Measurements from ENCODE around the gene CDH19.

DNA sequence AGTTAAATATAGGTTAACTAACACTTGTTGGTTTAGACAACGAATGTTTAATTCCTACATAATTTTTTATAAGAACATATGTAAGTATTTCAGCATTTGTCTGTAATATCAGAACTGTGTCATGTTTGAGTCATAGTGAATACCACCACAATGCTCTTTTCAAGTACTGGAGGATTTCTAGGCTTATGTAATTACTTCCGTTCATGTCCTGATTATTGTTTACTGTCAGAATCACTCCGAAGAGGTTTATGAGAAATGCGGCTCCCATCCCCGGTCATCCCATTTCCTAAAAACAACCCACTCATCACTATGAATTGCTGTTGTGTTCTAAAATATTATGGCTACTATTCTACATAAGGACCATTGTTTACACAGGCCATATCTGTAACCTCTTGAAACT lies 45.1 kb downstream of the CDH19 start:
- TF ChIP-seq JUND (IDR thresholded peaks at IDR 0.05): no peak
- no peak for TF ChIP-seq POLR2A (IDR thresholded peaks at IDR 0.05; ENCODE audit: borderline replicate concordance, extremely low read depth, insufficient read depth, insufficient read length)
- TF ChIP-seq ZNF274 (IDR thresholded peaks at IDR 0.05; ENCODE audit: low read depth, low read length): no peak
- TF ChIP-seq, protein P1, sequence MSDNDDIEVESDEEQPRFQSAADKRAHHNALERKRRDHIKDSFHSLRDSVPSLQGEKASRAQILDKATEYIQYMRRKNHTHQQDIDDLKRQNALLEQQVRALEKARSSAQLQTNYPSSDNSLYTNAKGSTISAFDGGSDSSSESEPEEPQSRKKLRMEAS (IDR thresholded peaks at IDR 0.05): no peak
- TF ChIP-seq POLR2AphosphoS5 (IDR thresholded peaks at IDR 0.05; ENCODE audit: low read depth, low read length): no peak
- TF ChIP-seq, protein P2, sequence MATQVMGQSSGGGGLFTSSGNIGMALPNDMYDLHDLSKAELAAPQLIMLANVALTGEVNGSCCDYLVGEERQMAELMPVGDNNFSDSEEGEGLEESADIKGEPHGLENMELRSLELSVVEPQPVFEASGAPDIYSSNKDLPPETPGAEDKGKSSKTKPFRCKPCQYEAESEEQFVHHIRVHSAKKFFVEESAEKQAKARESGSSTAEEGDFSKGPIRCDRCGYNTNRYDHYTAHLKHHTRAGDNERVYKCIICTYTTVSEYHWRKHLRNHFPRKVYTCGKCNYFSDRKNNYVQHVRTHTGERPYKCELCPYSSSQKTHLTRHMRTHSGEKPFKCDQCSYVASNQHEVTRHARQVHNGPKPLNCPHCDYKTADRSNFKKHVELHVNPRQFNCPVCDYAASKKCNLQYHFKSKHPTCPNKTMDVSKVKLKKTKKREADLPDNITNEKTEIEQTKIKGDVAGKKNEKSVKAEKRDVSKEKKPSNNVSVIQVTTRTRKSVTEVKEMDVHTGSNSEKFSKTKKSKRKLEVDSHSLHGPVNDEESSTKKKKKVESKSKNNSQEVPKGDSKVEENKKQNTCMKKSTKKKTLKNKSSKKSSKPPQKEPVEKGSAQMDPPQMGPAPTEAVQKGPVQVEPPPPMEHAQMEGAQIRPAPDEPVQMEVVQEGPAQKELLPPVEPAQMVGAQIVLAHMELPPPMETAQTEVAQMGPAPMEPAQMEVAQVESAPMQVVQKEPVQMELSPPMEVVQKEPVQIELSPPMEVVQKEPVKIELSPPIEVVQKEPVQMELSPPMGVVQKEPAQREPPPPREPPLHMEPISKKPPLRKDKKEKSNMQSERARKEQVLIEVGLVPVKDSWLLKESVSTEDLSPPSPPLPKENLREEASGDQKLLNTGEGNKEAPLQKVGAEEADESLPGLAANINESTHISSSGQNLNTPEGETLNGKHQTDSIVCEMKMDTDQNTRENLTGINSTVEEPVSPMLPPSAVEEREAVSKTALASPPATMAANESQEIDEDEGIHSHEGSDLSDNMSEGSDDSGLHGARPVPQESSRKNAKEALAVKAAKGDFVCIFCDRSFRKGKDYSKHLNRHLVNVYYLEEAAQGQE (IDR thresholded peaks at IDR 0.05; ENCODE audit: low read depth): no peak
- TF ChIP-seq, protein P3, sequence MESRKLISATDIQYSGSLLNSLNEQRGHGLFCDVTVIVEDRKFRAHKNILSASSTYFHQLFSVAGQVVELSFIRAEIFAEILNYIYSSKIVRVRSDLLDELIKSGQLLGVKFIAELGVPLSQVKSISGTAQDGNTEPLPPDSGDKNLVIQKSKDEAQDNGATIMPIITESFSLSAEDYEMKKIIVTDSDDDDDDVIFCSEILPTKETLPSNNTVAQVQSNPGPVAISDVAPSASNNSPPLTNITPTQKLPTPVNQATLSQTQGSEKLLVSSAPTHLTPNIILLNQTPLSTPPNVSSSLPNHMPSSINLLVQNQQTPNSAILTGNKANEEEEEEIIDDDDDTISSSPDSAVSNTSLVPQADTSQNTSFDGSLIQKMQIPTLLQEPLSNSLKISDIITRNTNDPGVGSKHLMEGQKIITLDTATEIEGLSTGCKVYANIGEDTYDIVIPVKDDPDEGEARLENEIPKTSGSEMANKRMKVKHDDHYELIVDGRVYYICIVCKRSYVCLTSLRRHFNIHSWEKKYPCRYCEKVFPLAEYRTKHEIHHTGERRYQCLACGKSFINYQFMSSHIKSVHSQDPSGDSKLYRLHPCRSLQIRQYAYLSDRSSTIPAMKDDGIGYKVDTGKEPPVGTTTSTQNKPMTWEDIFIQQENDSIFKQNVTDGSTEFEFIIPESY (IDR thresholded peaks at IDR 0.05; ENCODE audit: extremely low read depth, insufficient replicate concordance, low read length): no peak
- TF ChIP-seq, protein P4, sequence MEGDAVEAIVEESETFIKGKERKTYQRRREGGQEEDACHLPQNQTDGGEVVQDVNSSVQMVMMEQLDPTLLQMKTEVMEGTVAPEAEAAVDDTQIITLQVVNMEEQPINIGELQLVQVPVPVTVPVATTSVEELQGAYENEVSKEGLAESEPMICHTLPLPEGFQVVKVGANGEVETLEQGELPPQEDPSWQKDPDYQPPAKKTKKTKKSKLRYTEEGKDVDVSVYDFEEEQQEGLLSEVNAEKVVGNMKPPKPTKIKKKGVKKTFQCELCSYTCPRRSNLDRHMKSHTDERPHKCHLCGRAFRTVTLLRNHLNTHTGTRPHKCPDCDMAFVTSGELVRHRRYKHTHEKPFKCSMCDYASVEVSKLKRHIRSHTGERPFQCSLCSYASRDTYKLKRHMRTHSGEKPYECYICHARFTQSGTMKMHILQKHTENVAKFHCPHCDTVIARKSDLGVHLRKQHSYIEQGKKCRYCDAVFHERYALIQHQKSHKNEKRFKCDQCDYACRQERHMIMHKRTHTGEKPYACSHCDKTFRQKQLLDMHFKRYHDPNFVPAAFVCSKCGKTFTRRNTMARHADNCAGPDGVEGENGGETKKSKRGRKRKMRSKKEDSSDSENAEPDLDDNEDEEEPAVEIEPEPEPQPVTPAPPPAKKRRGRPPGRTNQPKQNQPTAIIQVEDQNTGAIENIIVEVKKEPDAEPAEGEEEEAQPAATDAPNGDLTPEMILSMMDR (IDR thresholded peaks at IDR 0.05 in 2 of 3, conservative IDR thresholded peaks at IDR 0.05 in 1 of 3; ENCODE audit: borderline replicate concordance in 1 of 3, insufficient read depth in 1 of 3, low read depth in 2 of 3, low read length in 2 of 3): no peak
- no peak for TF ChIP-seq FOSL1 (IDR thresholded peaks at IDR 0.05; ENCODE audit: low read depth)
- TF ChIP-seq TCF7L2 (IDR thresholded peaks at IDR 0.05; ENCODE audit: borderline replicate concordance, extremely low read depth, insufficient read depth, insufficient read length): no peak
- TF ChIP-seq EZH2 (IDR thresholded peaks at IDR 0.05): no peak

Measured in HCT116 (cell line).